GM19468 (cell line): ENCODE measurements around the gene BMP4.
"Not testable (repeated sequence)": the region's sequence is repeated elsewhere in the genome, so short reads cannot be mapped to it uniquely, and the experiment has no call there.

Experiments
- ATAC-seq: cut with Tn5 transposase; IDR thresholded peaks from one replicate; pipeline ENCODE4 v1.9.1; 2021; ENCODE audit warnings: mild to moderate bottlenecking, moderate library complexity, moderate number of reproducible peaks; ENCODE audit not compliant: unreplicated experiment; ENCODE audit errors: extremely low read depth

Gene BMP4

GRCh38 chr14:53956427-53957201 lies at the start of gene BMP4:
Gene BMP4, minus strand, starts transcription at chr14:53956825. Its CDS starts 4,603 bp downstream, at chr14:53952222.
- no peak for ATAC-seq

- ATAC-seq = no peak
These were observed 46.4 kb upstream of the BMP4 start for GRCh38 chr14:54003064-54003463.

- no peak for ATAC-seq
These were observed 46.0 kb upstream of the BMP4 start for GRCh38 chr14:54002653-54003052.

- ATAC-seq = no peak
These were observed 44.7 kb upstream of the BMP4 start for GRCh38 chr14:54001189-54001878.

GRCh38 chr14:54000341-54000811 lies 43.8 kb upstream of the BMP4 start:
- ATAC-seq = no peak

- no peak for ATAC-seq
These were observed 42.5 kb upstream of the BMP4 start for GRCh38 chr14:53999061-53999488.

- ATAC-seq = no peak
These were observed 39.4 kb upstream of the BMP4 start for GRCh38 chr14:53996041-53996440.

GRCh38 chr14:53993920-53994607 lies 37.4 kb upstream of the BMP4 start:
- ATAC-seq = no peak

- ATAC-seq = no peak
These were observed 34.4 kb upstream of the BMP4 start for GRCh38 chr14:53990978-53991377.

- not testable (repeated sequence) for ATAC-seq
These were observed 30.1 kb upstream of the BMP4 start for GRCh38 chr14:53986718-53987117.

- ATAC-seq = not testable (repeated sequence)
These were observed 28.3 kb upstream of the BMP4 start for GRCh38 chr14:53984958-53985357.

GRCh38 chr14:53983112-53983511 lies 26.5 kb upstream of the BMP4 start:
- ATAC-seq = no peak

GRCh38 chr14:53982546-53982945 lies 25.9 kb upstream of the BMP4 start:
- ATAC-seq = no peak

GRCh38 chr14:53979747-53980642 lies 23.4 kb upstream of the BMP4 start:
- ATAC-seq = no peak

- ATAC-seq = no peak
These were observed 22.6 kb upstream of the BMP4 start for GRCh38 chr14:53979113-53979681.

GRCh38 chr14:53978194-53978593 lies 21.6 kb upstream of the BMP4 start:
- ATAC-seq = no peak

- no peak for ATAC-seq
These were observed 18.8 kb upstream of the BMP4 start for GRCh38 chr14:53975444-53975843.

- no peak for ATAC-seq
These were observed 14.9 kb upstream of the BMP4 start for GRCh38 chr14:53971521-53971920.

GRCh38 chr14:53969326-53969725 lies 12.7 kb upstream of the BMP4 start:
- no peak for ATAC-seq

GRCh38 chr14:53968726-53969125 lies 12.1 kb upstream of the BMP4 start:
- no peak for ATAC-seq
